Liver (tissue), 9 donors: Measurements from ENCODE around the gene MYL3. TPM values are rescaled to one million over a fixed set of nuclear protein-coding genes. Genes with fewer than 3 reads are reported as not detected.

Experiments used
- DNase-seq: peaks from one replicate; pipeline ENCODE4 v3.0.0-alpha.2; 2017; ENCODE audit warnings: low spot score
- H3K27ac ChIP-seq, 2 donors: one replicate each; pipeline ENCODE4 v1.7.0; 2013; ENCODE audit warnings: inconsistent platforms in 2 of 2, low read length in 2 of 2, control low read depth in 1 of 2, low read depth in 1 of 2, mild to moderate bottlenecking in 1 of 2
- H3K27me3 ChIP-seq, 4 donors: one replicate each; pipeline versions ENCODE4 v1.6.1 to v1.7.0; 2013; ENCODE audit warnings: low read length in 3 of 4, inconsistent platforms in 1 of 4, mild to moderate bottlenecking in 1 of 4, moderate library complexity in 1 of 4; ENCODE audit not compliant: control insufficient read depth in 4 of 4, insufficient read depth in 4 of 4
- H3K36me3 ChIP-seq, 4 donors: one replicate each; pipeline versions ENCODE4 v1.6.1 to v1.7.0; 2013; ENCODE audit warnings: low read length in 3 of 4, mild to moderate bottlenecking in 3 of 4, low read depth in 1 of 4, moderate library complexity in 1 of 4; ENCODE audit not compliant: control insufficient read depth in 4 of 4, insufficient read depth in 3 of 4
- H3K4me1 ChIP-seq, 4 donors: one replicate each; pipeline versions ENCODE4 v1.6.1 to v1.7.0; 2013; ENCODE audit warnings: low read length in 3 of 4, mild to moderate bottlenecking in 3 of 4, moderate library complexity in 1 of 4; ENCODE audit not compliant: control insufficient read depth in 4 of 4, insufficient read depth in 4 of 4
- H3K4me3 ChIP-seq, 3 donors: one replicate each; pipeline versions ENCODE4 v1.6.1 to v1.7.0; 2013; ENCODE audit warnings: low read length in 3 of 3, control low read depth in 1 of 3, low read depth in 1 of 3, mild to moderate bottlenecking in 1 of 3
- H3K9ac ChIP-seq, 2 donors: one replicate each; pipeline ENCODE4 v1.7.0; 2013; ENCODE audit warnings: low read length in 2 of 2, mild to moderate bottlenecking in 2 of 2, moderate library complexity in 2 of 2, control low read depth in 1 of 2, low read depth in 1 of 2
- H3K9me3 ChIP-seq, 4 donors: one replicate each; pipeline versions ENCODE4 v1.6.1 to v1.7.0; 2013; ENCODE audit warnings: low read length in 3 of 4; ENCODE audit not compliant: control insufficient read depth in 4 of 4
- EGR1 ChIP-seq, 2 donors: IDR thresholded peaks; 2 replicates each; pipeline ENCODE4 v1.6.1; 2016 to 2018; ENCODE audit warnings: antibody characterized with exemption in 2 of 2, low read depth in 2 of 2
- FOXA1 ChIP-seq: IDR thresholded peaks from 2 replicates; pipeline ENCODE4 v1.6.1; 2016; ENCODE audit warnings: antibody characterized with exemption
- FOXA2 ChIP-seq: IDR thresholded peaks from 2 replicates; pipeline ENCODE4 v1.6.1; 2016; ENCODE audit warnings: antibody characterized with exemption
- HNF4A ChIP-seq, 2 donors: conservative IDR thresholded peaks; 2 replicates each; pipeline ENCODE4 v1.6.1; 2016; ENCODE audit warnings: antibody characterized with exemption in 2 of 2, mild to moderate bottlenecking in 2 of 2
- HNF4G ChIP-seq: IDR thresholded peaks from 2 replicates; pipeline ENCODE4 v1.6.1; 2016; ENCODE audit warnings: antibody characterized with exemption
- JUND ChIP-seq, 2 donors: IDR thresholded peaks; 2 replicates each; pipeline ENCODE4 v1.6.1; 2016; ENCODE audit warnings: antibody characterized with exemption in 2 of 2
- MAX ChIP-seq: IDR thresholded peaks from 2 replicates; pipeline ENCODE4 v1.6.1; 2016; ENCODE audit warnings: antibody characterized with exemption
- NR2F2 ChIP-seq: IDR thresholded peaks from 2 replicates; pipeline ENCODE4 v1.6.1; 2016; ENCODE audit warnings: antibody characterized with exemption
- RAD21 ChIP-seq, 2 donors: IDR thresholded peaks; 2 replicates each; pipeline ENCODE4 v1.6.1; 2016; ENCODE audit warnings: antibody characterized with exemption in 2 of 2, mild to moderate bottlenecking in 2 of 2
- RXRA ChIP-seq, 2 donors: IDR thresholded peaks; 2 replicates each; pipeline ENCODE4 v1.6.1; 2017 to 2018; ENCODE audit warnings: antibody characterized with exemption in 2 of 2, mild to moderate bottlenecking in 1 of 2
- SP1 ChIP-seq: IDR thresholded peaks from 2 replicates; pipeline ENCODE4 v1.6.1; 2018; ENCODE audit warnings: antibody characterized with exemption, mild to moderate bottlenecking
- TAF1 ChIP-seq: conservative IDR thresholded peaks from 2 replicates; pipeline ENCODE4 v1.6.1; 2016; ENCODE audit warnings: antibody characterized with exemption, mild to moderate bottlenecking
- YY1 ChIP-seq: IDR thresholded peaks from 2 replicates; pipeline ENCODE4 v1.6.1; 2016; ENCODE audit warnings: antibody characterized with exemption, mild to moderate bottlenecking
- WGBS: extraction: QIAGEN DNeasy Blood & Tissue Kit; methylation state at CpG from one replicate; pipeline ENCODE4 v1.1.7; 2013; 5-methylcytosine and 5-hydroxymethylcytosine counted together
- polyA plus RNA-seq, 2 donors: library from polyadenylated mRNA; stranded (reverse) in 1 of 2; unstranded in 1 of 2; fragments of 200-250 nt in 1 of 2; fragments of >200 nt in 1 of 2; fragmentation: Nextera tagmentation in 1 of 2; extraction: Ambion mirVana in 1 of 2; gene quantifications; one replicate each; pipeline versions ENCODE4 v1.2.1 to v1.2.3, GENCODE V29; 2013 to 2015
- total RNA-seq, 2 donors: library from RNA; depleted of rRNA; stranded (reverse); fragments of >200 nt; gene quantifications; one replicate each; pipeline ENCODE4 v1.2.3, GENCODE V29; 2014
- TF ChIP-seq, protein P1 (sequence below): fragments of 150-350 bp; IDR thresholded peaks from 2 replicates; pipeline ENCODE4 v1.5.1; 2017; ENCODE audit warnings: improper control_type of control experiment, low read depth, low read length; ENCODE audit not compliant: missing input control
- TF ChIP-seq, protein P2 (sequence below): IDR thresholded peaks from 2 replicates; pipeline ENCODE4 v1.6.1; 2016; ENCODE audit warnings: antibody characterized with exemption
- donor health status: healthy.
- donor health status: healthy.
- donor health status: healthy.
- donor health status: healthy.
- donor health status: healthy.

Gene MYL3
- total and polyA plus RNA-seq, 4 donors: 0.51 to 1.3 (median 0.81) TPM

DNA sequence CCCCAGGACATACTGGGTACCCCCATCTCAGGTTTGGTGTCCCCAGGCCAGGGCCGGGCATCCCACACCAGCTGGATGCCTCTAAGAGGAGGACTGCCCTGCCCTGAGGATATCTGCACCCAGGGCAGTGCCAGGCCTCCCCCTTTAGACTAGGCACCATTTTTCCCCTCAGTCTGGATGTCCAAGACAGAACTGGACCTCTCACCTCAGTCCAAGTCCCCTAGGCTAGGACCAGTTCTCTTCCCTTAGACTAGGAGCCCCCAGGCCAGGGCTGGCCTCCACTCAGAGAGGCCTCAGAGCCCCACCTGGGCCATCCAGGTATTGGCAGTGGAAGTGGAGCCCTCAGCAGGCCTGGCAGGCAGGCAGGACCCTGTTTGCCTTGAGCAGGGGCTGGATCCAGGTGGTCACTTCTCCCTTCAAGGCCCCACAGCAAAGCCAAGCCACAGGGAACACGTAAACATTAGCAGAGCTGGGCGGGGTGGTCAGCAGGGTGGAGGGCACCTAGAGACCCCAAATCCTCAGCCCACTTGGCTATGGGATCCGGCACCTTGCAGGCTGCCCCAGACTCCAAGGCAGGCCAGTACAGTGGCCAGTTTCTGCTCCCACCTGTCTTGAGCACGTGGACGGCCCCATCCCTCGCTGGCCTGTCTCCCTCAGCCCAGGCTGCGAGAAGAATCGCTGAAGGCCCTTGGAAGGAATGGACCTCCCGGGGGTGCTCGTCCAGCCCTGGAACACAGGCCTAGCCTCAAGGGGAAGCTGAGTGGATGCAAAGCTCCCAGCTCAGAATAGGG lies 42.6 kb upstream of the MYL3 start:
- no peak for TF ChIP-seq FOXA2
- no peak for TF ChIP-seq EGR1 (IDR thresholded peaks at IDR 0.05; ENCODE audit: low read depth in 2 of 2)
- TF ChIP-seq JUND (IDR thresholded peaks at IDR 0.05): no peak
- TF ChIP-seq HNF4G: no peak
- TF ChIP-seq FOXA1: no peak
- TF ChIP-seq, protein P1, sequence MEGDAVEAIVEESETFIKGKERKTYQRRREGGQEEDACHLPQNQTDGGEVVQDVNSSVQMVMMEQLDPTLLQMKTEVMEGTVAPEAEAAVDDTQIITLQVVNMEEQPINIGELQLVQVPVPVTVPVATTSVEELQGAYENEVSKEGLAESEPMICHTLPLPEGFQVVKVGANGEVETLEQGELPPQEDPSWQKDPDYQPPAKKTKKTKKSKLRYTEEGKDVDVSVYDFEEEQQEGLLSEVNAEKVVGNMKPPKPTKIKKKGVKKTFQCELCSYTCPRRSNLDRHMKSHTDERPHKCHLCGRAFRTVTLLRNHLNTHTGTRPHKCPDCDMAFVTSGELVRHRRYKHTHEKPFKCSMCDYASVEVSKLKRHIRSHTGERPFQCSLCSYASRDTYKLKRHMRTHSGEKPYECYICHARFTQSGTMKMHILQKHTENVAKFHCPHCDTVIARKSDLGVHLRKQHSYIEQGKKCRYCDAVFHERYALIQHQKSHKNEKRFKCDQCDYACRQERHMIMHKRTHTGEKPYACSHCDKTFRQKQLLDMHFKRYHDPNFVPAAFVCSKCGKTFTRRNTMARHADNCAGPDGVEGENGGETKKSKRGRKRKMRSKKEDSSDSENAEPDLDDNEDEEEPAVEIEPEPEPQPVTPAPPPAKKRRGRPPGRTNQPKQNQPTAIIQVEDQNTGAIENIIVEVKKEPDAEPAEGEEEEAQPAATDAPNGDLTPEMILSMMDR: no peak
- TF ChIP-seq SP1: no peak
- TF ChIP-seq TAF1: no peak
- TF ChIP-seq, protein P2, sequence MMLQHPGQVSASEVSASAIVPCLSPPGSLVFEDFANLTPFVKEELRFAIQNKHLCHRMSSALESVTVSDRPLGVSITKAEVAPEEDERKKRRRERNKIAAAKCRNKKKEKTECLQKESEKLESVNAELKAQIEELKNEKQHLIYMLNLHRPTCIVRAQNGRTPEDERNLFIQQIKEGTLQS: no peak
- TF ChIP-seq HNF4A (conservative IDR thresholded peaks at IDR 0.05): no peak
- TF ChIP-seq RXRA (IDR thresholded peaks at IDR 0.05): no peak
- Histone ChIP-seq H3K27me3 (no peaks in the 10 kb centered on the region), H3K4me3 (no peak overlapping the region), H3K36me3 (no peaks in the 10 kb centered on the region), H3K9me3 (no peaks in the 10 kb centered on the region), H3K9ac (no peak overlapping the region), H3K4me1 (peaks cover 5 to 22% (median 18%) of the 10 kb centered on the region in 4 donors), H3K27ac (no peak overlapping the region)
- no peak for DNase-seq
- 91% methylated on average over 11 of the region's 11 CpGs for WGBS

- no peaks in the 10 kb centered on the region for H3K27me3 ChIP-seq
- DNase-seq: no peak
- H3K9me3 ChIP-seq: no peaks in the 10 kb centered on the region
- no peak overlapping the region for H3K27ac ChIP-seq
- H3K4me1 ChIP-seq: peaks cover 5 to 22% (median 18%) of the 10 kb centered on the region in 4 donors
- no peak overlapping the region for H3K4me3 ChIP-seq
- no peak for TF ChIP-seq RAD21 (IDR thresholded peaks at IDR 0.05)
- TF ChIP-seq MAX: no peak
- no peak for TF ChIP-seq TAF1
- TF ChIP-seq, protein P2: no peak
- TF ChIP-seq HNF4G: no peak
- no peak for TF ChIP-seq RXRA (IDR thresholded peaks at IDR 0.05)
- no peak for TF ChIP-seq YY1
- no peak for TF ChIP-seq HNF4A (conservative IDR thresholded peaks at IDR 0.05)
- TF ChIP-seq NR2F2: no peak
- no peak for TF ChIP-seq FOXA1
- WGBS: 96% methylated on average over 3 of the region's 3 CpGs
- H3K36me3 ChIP-seq: no peaks in the 10 kb centered on the region
- no peak overlapping the region for H3K9ac ChIP-seq
These were observed 41.9 kb upstream of the MYL3 start for GRCh38 chr3:46905213-46905560.
